GM18867 (cell line): ENCODE data around the gene MYO1D.

ENCODE experiments used
- ATAC-seq: cut with Tn5 transposase; IDR thresholded peaks from one replicate; pipeline ENCODE4 v1.9.1; 2021; ENCODE audit warnings: mild to moderate bottlenecking, moderate library complexity; ENCODE audit not compliant: unreplicated experiment

Gene MYO1D

DNA sequence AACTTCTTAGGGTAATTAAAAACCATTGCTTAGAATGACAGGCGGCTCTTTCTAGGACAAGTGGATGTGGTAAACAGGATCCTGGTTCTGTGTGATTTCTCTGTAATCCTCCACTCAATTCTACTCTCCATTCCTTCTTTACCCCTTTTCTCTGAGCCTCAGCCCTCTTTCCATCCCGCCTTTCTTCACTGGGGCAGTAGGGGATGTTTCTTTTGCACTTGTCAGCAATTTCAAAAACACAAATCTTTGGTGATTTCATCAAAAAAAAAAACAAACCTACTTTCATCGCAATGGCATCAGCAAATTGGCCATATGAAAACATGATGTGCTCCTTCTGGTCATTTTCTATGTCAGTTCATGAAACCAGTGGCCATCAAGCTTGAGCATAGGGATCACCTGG lies 285.5 kb downstream of the MYO1D start:
- no peak for ATAC-seq

- no peak for ATAC-seq
Observed at GRCh38 chr17:32590974-32591373, 285.9 kb downstream of the MYO1D start.

DNA sequence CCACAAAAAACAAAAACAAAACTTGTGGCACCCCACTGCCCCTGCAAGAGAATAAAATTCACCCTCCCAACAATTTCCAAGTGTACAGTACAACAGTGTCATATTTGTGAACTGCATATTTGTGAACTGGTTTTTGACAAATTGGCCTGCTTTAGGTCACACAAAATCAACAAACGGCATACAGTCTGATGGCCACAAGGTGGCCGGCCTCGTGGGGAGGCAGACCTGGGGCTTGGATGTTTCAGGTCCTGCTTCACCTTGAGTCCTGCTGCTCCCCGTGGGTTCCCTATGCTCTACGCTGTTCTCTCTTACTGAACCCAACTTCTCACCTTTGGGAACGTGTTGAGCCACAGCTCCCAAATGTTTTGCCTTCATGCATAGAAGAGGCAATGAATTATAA lies 287.9 kb downstream of the MYO1D start:
- no peak for ATAC-seq

DNA sequence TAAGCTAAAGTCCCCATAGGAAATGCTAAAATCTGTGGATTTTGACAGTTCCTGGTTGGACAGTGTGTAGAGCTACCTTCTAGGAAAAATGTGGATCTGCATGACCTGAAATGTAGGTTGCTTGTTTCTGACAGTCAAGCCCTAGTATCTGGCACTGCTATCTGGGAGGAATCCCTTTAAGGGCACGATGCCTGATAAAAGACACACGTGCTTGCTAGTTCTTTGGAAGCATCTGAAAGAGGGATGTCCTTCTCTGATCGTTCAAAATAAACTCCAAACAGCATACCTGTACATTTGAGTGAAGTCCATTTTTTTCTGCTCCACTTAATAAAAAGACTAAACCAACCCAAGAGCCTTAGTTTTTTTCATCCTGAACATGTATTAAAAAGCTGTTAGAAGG lies 288.8 kb downstream of the MYO1D start:
- no peak for ATAC-seq

DNA sequence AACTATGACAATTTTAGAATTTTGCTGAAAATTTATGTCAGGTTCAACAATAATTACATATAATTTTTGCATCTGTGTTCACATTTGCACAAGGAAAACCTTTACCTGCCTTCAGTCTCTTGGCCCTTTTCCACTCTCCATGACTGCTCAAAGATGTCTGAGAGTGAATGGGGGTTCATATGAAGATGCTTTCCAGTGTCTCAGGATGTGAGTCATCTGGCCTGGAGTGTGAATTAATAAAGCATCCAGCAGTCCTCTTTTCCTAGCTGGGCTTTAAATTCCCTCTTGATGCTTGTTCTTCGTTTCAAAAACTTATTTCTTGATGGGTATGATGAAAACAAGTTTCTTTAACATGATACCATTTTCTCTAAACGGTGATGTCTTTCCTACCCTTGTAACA lies 290.3 kb downstream of the MYO1D start:
- ATAC-seq = no peak

- no peak for ATAC-seq
Observed at GRCh38 chr17:32584792-32585191, 292.1 kb downstream of the MYO1D start.

- no peak for ATAC-seq
Observed at GRCh38 chr17:32583053-32583452, 293.9 kb downstream of the MYO1D start.

DNA sequence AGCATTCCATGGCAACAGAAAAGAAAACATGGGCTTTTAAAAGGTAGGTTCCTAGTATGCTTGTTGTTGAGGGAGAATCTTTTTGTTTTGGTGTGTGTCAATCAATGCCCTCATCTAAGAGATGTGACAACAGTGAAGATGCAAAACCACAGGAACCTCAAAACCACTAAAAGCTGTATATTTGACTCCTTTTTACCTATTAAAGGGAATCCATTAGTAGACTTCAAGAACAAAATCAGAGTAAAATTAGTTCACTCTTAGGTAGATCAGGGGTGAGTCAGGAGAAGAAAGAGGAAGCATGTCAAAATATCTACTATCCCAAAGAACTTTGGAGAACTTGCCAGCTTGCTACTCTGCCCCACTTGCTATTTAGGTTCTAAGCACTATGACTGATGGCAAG lies 301.1 kb downstream of the MYO1D start:
- ATAC-seq = no peak

DNA sequence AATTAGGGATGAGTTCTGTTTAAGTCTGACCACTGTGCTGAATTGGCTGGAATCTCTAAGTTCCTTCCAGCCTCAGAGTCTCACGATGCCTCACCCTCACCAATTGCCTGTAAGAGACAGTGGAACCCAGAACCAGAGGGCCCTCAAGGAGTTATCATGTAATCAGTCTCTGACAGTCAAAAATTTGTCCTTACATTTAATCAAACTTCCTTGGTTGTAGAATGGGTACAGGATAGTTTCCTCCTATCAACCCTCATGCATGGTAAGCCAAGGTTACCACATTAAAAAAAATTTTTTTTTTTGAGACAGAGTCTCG lies 306.9 kb downstream of the MYO1D start:
- no peak for ATAC-seq

DNA sequence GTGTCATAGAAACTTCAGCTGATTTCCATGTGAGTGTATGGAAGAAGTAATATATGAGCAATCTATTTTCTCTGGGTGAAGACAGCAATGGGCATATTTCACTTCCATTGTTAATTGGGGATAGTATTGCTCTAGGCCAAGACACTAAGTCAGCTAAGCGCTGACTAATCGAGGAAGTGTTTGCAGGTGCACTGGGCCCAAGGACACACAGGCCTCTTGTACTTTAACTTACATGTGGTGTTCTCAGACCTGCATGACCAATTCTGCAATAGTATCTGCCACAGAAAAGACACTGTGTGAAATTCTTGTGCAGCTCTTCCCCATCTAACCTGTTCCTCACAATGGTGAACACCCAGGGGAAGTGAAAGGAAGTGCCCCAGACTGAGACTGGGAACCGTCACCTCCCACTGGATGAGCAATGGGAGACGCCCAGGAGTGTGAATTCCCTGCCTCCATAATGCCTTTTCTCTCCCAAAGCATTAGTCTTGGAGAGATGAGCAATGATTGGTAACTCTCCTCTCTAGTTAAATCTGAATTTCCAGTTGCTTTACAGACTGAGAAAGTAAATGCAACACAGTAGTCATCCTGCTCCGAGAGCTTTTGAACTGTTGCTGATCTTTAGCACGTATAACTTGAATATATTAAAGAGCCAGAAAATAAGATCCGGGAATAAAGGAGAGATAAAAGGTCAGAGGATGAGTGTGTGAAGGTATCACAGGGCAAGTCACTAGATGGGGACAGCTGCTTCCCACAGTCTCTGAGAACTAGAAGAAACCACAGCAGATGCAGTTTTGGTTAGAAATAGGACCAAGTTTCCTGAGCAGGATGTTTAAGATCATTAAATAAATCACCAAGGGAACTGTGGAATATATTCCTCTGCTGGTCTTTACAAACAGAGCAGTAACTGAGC lies 307.5 kb downstream of the MYO1D start:
- ATAC-seq = peak; percentile 50

GRCh38 chr17:32568705-32569104 lies 308.2 kb downstream of the MYO1D start:
- ATAC-seq = no peak

DNA sequence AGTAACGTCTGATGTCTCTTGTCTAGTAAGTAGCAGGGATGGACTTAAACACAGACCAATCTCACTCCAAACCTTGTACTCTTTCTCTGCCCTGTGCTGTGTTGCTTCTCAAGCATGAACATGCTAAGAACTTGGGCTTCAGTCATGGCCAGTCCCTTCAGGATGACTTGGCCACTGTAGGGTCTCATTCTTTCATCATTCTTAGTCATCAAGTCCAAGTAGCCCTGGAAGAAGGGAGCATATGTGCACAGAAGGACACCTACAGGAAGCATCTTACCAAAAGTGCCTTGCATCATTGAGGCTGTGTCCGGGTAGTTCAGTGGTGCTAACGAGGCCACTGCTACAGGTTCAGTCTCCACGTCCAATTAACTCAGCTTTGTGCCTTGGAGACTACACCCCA lies 309.4 kb downstream of the MYO1D start:
- no peak for ATAC-seq

- ATAC-seq = no peak
Observed at GRCh38 chr17:32567086-32567485, 309.8 kb downstream of the MYO1D start.

GRCh38 chr17:32566303-32566702 lies 310.6 kb downstream of the MYO1D start:
- ATAC-seq = no peak

GRCh38 chr17:32565401-32565800 lies 311.5 kb downstream of the MYO1D start:
- no peak for ATAC-seq

GRCh38 chr17:32564325-32564724 lies 312.6 kb downstream of the MYO1D start:
- no peak for ATAC-seq

DNA sequence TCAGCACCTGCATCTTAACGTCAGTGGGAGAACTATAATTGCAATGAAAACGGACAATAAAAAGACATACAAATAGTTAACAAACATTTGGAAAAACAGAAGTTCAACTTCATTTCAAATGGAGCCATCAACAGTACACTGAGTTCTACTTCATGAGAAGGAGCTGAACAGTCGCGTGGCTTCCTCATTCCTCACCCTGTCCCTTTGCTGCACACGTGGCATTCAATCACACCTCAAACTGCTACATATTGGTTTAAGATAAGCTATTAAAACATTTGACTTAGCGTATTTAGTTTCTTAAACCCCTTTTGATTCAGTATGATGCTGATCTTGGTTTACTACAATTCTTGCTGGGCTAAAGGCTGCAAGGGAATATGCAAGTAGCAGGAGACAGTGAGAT lies 313.3 kb downstream of the MYO1D start:
- ATAC-seq = no peak

DNA sequence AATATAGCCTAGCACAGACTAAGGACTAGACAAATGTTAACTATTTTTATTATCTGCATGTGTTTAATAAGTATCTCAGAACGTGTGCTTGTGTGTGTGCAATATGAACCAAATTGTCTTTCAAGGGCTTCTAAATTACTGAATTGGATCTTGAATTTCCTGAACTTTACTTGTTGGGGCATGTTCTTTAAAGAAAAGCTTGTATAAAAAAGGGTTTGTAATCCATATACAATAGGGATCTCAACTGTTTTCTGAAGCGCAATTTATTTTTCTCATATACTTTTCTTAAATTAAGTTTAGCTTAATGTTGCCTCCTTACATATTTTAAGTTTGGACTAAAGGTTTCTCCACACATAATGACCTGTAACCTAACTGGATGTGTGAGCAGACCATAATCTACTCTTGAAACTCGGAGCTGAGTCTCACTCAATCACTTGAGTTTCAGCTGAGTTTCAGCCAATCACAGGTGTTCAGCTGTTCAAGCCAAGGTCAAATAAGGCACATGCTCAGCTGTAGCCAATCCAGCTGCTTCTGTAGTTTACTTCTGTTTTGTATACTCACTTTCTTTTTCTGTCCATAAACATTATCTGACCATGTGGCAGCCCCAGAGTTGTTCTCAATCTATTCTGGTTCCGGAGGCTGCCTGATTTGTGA lies 317.8 kb downstream of the MYO1D start:
- ATAC-seq = peak; percentile 91

DNA sequence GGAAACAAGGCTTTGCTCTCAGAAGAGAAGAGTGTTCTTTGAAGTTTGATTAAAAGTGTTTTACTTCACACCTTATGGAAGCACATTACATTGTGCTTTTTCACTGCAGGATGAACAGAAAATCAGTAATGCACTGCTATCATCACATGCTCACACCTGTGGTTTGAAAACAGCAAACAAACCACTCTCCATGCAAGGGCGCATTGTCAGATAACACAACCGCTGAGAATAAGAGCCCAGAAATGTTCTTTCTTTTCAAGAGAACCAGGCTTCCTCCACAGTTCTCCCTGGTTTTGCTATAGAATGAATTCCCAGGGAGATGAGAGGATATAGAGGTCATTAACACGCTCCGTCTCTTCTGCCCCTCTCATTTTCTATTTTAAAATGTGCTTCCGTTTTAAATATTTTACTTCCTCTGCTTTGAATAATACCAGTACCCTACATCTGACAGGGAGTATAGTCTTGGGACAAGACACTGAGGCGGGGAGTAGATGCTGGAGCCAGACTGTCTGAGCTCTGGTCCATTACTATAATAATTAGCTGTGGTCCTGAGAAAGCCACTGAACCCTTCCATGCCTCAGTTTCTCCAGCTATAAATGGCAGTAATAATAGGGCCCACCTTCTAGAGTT lies 318.5 kb downstream of the MYO1D start:
- ATAC-seq = no peak

DNA sequence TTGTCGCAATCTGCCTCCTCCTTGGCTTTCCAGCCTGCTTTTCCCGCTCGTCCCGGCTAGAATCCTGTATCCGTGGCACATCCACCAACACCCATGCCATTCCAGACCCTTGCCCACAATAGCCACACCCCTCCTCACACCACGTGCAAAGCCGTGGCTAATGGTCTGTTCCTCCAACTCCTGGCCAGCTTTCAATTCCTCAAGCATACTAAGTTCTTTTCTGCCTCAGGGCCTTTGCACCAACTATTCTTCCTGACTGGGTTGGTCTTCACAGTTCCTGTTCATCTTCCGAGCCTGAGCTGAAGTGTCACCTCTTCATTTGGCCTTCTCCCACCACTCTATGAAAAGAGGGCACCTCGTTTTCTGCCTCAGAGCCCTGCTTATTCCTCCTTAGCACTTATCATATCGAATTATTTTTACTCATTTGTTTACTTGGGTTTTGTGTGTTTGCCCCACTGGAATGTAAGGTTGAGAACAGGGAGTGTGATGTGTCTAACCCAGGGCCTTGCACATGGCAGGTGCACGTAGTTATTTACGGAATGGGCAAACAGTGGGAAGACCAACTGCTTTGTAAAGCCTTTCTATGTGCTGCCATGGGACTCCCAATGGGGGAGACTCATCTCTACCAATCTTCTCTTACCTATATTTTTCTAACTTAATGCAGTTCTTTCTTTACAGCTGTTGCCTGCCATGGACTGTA lies 321.2 kb downstream of the MYO1D start:
- ATAC-seq = no peak

- ATAC-seq = no peak
Observed at GRCh38 chr17:32553168-32553567, 323.8 kb downstream of the MYO1D start.
